Fibroblast of skin of left biceps (primary cell): Measurements from ENCODE around the gene GUCY1A2.
"Not testable (repeated sequence)": the region's sequence is repeated elsewhere in the genome, so short reads cannot be mapped to it uniquely, and the experiment has no call there.

ENCODE experiments used
- DNase-seq, 2 experiments: peaks; one replicate each; pipeline ENCODE4 v3.0.0-alpha.2; 2013; ENCODE audit warnings: low read depth in 2 of 2

Gene GUCY1A2

DNA sequence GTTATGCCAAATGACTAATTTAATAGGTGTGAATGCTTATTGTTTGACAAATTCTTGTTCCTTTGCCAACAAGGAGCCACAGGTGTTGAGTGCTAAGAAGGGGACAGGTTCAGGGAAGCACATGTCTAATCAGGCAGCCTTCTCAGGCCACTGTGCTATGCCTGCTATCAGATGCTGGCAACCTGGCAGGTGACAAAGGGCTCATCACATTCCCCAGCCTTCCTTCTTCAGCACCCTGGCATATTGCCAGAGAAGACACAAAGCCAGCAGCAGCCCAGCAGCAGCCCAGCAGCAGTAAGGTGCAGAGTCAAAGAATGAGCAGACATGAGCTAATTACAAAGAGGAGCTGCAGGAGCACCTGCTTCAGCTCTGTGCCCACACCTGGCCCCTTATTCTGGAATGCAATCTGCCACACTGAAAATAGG, 68.2 kb downstream of the GUCY1A2 start:
- no peak for DNase-seq

- DNase-seq = no peak
Measured at GRCh38 chr11:106943089-106943488, 75.2 kb downstream of the GUCY1A2 start.

GRCh38 chr11:106939157-106939556, 79.1 kb downstream of the GUCY1A2 start:
- no peak for DNase-seq

GRCh38 chr11:106937111-106937510, 81.2 kb downstream of the GUCY1A2 start:
- no peak for DNase-seq

GRCh38 chr11:106925245-106925644, 93.0 kb downstream of the GUCY1A2 start:
- peak; percentile 41 to 52 for DNase-seq

DNA sequence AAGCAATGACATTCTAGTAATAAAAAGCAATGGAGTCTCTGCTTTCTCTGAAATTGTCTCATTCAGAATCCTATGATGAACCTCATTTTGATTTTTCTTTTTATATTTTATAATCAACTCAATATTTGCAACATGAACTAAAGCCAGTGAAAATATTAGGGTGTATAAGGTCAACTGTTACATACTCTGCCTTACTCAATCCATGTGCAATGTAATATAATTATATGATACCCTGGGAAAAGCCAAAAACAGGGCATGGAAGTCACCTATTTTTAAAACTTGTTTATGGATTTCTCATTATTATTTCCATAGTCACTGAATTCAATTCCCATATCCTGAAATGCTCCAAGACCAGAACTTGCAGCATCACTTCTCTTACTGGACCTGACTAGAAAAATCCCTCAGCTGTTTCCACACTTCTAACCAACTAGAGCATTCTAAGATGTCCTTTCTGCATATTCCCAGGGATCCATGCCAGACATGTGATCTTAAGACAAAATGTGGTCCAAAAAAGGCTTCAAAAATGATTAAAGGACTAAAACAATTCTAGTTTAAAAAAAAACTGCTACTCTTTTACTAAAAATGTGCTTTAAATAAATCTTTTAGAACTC, 97.3 kb downstream of the GUCY1A2 start:
- DNase-seq = no peak

DNA sequence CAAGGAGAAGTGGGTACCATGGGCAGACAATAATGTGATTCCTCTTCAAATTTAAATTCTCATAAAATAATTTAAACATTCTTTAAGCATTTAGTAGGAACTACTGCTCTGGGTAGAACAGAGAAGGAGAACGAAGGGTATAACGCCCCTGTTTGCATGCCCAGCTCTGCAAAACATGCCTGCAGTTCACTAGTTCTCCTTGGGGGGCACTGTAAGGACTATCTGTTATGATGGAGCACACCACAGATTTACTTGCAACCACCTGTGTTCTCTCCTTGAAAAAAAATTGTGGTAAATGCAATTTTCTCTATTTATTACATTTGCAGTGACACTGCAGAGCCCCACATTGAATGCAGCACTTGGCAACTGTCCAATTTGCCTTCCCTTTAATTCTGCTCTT, 100.3 kb downstream of the GUCY1A2 start:
- DNase-seq = no peak

- DNase-seq = no peak
Measured at GRCh38 chr11:106914409-106914808, 103.9 kb downstream of the GUCY1A2 start.

DNA sequence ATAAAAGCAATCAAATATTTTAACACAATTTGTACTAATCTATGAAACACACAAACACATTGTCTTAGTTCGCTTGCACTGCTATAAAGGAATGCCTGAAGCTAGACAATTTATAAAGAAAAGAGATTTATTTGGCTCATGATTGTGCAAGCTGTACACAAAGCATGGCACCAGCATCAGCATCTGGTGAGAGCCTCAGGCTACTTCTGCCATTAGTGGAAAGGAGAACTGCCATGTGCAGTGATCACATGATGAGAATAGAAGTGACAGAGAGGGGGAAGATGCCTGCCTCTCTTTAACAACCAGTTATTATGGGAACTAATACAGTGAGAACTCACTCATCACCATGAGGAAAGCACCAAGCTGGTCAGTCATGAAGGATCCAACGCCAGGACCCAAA, 105.1 kb downstream of the GUCY1A2 start:
- no peak for DNase-seq

- no peak for DNase-seq
Measured at GRCh38 chr11:106904826-106905225, 113.5 kb downstream of the GUCY1A2 start.

DNA sequence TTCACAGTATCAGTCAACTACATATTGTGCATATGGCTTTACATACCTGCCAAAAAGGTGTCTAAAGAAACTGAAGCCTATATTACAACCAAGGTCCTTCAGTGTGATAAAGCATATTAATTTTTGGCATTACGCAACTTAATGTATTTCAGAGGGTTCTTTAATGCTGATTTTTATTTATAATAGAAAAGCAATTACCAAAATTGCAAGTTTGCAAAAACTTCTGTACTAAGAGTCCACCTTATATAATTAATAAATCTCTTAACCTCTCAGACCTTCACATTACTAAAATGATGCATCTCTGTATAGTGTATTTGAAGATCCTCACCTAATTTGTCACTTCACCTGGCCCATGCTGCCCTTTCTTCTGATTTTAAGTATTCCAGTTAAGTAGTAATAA, 128.6 kb downstream of the GUCY1A2 start:
- no peak for DNase-seq

DNA sequence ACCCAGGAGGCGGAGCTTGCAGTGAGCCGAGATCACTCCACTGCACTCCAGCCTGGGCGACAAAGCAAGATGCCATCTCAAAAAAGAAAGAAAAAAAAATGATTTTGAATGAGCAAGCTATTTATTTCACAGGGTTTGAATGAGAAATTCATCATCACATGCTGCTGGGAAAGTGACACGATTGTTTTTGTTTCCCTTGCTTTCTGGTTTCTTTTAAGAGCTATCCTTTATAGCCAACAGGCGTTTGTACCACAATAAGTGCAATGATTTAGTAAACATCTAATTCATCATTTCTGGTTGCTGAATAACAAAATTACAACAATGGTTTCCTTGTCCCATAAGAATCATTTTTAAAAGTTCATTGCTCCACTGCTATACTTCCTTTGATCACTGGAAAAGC, 129.9 kb downstream of the GUCY1A2 start:
- no peak for DNase-seq

DNA sequence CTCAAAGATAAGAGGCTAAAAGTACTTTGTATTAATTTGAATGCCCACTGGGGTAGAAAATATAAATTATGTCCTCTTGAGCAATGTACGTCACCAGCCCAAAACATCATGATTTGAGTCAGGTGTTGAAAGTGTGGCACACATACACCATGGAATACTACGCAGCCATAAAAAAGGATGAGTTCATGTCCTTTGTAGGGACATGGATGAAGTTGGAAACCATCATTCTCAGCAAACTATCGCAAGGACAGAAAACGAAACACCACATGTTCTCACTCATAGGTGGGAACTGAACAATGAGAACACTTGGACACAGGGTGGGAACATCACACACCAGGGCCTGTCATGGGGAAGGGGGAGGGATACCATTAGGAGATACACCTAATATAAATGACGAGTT, 134.6 kb downstream of the GUCY1A2 start:
- not testable (repeated sequence) for DNase-seq

DNA sequence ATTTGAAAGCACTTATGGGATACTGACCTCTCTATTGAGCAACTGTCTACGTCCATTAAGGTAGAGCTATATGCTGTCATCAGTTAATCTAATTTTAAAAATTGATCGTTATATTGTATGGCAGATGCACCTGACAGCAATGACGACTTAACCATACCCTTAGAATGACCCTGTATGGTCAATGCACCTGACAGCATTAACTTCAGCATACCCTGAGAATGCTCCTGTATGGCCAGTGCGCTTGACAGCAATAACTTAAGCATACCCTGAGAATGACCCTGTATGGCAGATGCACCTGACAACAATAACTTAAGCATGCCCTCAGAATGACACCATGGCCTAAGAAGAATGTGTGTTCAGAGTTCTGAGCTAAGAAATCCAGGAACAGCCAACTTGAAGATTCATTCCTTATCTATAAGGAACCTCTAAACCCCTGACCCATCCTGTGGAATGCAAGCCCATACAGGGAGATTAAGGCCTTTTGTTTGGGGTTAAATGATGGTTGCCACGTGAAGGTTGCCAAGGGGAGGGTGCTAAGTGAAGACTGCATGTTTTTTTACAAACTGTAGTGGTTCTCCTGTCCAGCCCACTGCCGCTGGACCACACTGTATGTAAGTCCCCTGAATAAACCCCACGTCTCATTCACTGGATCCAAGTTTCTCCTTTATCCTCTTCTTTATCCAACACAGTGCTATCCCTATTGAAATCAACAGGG, 138.3 kb downstream of the GUCY1A2 start:
- no peak for DNase-seq

GRCh38 chr11:106879029-106879428, 139.2 kb downstream of the GUCY1A2 start:
- DNase-seq = no peak

- DNase-seq = no peak
Measured at GRCh38 chr11:106875013-106875412, 143.3 kb downstream of the GUCY1A2 start.

DNA sequence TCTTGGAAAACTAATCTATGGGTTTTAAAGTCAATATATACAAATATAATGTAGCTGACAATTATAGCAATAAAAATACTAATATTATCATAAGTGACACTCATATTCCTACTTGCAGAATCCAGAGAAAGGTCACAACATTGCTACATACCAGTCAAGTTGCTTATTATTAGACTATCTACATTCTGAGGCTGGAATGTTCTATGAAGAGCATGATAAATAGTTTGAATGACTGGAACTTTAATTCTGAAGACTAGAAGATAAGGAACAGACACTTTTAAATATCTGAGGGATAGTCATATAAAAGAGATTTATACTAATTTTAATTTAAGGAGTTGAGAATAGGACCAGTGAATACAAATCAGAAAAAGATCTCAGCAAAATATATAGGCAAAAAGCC, 146.0 kb downstream of the GUCY1A2 start:
- DNase-seq = no peak

DNA sequence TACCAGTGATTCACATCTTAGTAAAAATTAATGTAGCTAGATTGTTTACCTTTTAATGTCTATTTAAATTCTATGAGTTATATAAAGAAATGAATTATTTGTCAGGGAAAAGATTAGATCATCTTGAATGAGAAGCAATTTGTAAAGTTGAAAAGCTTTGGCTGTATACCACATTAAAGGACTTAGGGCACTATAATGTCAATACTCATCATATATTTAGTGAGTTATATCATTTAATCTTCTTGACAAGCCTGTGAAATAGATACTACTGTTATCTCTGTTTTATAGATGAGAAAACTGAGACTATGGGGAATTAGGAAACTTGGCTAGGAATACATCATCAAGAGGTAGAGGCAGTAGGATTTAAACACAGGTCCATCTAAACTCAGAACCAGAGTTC, 160.1 kb downstream of the GUCY1A2 start:
- no peak for DNase-seq

DNA sequence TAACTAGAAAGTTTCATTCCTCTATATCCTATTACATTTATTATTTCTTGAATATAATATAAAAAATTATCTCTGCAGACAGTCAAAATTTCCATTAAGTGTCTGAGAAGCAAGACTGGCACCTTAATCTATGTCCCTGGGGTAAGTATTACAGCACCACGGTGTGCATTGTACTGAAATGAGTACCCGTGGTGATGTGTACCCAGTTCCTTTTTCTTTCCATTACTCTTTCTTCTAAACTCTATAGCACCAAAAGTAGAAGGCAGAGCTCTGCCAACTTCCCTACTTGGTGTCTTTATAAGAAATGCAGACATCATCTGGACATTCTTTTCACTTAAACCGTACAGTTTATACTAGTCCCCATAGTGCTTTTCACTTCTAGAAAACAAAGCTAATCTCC, 161.7 kb downstream of the GUCY1A2 start:
- no peak for DNase-seq

DNA sequence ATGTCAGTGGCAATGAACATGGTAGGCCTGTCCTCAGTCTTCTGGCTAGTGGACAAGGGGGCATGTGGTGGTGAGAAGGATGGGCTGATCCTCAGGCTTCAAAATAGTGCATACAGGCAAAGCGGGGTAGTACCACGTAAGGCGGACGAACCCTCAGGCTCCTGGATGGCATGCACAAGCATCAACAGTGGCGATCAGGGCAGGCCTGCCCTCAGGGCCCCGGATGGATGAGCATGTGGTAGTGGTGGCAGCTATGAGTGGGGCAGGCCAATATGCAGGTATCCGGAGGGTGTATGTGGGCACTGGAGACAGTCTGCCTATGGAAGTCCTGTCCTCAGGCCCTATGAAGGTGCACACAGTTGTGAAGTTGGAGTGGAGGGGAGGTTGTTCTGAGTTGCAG, 163.8 kb downstream of the GUCY1A2 start:
- DNase-seq = no peak

- DNase-seq = no peak
Measured at GRCh38 chr11:106853850-106854401, 164.3 kb downstream of the GUCY1A2 start.

DNA sequence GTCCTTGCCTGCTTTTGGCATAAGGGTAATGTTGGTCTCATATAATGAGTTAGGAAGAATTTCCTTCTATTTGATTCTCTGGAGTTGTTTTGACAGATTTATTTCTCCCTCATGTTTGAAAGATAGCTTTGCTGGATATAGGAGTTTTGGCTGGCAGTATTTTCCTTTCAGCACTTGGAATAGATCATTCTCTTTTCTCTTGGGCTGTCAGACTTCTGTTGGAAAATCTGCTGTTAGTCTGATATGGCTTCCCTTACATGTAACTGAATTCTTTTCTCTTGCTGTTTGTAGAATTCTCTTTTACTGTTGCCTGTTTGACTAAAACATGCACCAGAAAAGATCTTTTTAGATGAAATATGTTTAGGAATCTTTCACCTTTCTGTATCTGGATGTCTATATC, 165.5 kb downstream of the GUCY1A2 start:
- DNase-seq = no peak

GRCh38 chr11:106848526-106848925, 169.8 kb downstream of the GUCY1A2 start:
- no peak for DNase-seq
